HCT116 (cell line): Measurements from ENCODE around the gene COL19A1. TPM values are rescaled to one million over a fixed set of nuclear protein-coding genes. Genes with fewer than 3 reads are reported as not detected.

ENCODE experiments used
- ATAC-seq: fragments of 200-7000 bp; cut with Tn5 transposase; 2 replicates; pipeline ENCODE4 v1.9.1; 2020; ENCODE audit warnings: mild to moderate bottlenecking, moderate library complexity
- BruUV-seq: library from RNA; stranded (reverse); fragments of 400-500 nt; replicated peaks from 2 replicates; lab custom pipeline; 2021; lab: Mats Ljungman, UMichigan
- CTCF ChIA-PET: fragments of 300-600 bp; sonication (Branson Sonifier 250); formaldehyde crosslinking; loops from one replicate; lab custom pipeline; 2021; ENCODE audit warnings: antibody characterized with exemption; lab: Charles Lee
- POLR2A ChIA-PET: fragments of 300-600, 350-600 bp; sonication (Branson Sonifier 250); formaldehyde crosslinking; loops from one replicate; lab custom pipeline; 2021; ENCODE audit warnings: antibody characterized with exemption; lab: Charles Lee
- RAD21 ChIA-PET, 2 experiments: fragments of 300-600 bp; sonication (Branson Sonifier 250); formaldehyde crosslinking; loops; one replicate each; lab custom pipeline; 2023; ENCODE audit warnings: low total read pairs in 2 of 2; ENCODE audit not compliant: uncharacterized antibody in 2 of 2, unreplicated experiment in 2 of 2, low non-redundant PET in 1 of 2; lab: Charles Lee
- DNase-seq: peaks from one replicate; pipeline ENCODE4 v3.0.0-alpha.2; 2010; ENCODE audit warnings: low read depth, low spot score
- H2AFZ ChIP-seq: fragments of 200-600 bp; shearing (Covaris generic), sonication (generic); 2 replicates; pipeline ENCODE4 v1.6.1; 2017; ENCODE audit warnings: low read depth, mixed run types, mixed read lengths, antibody characterized with exemption, low read length; ENCODE audit not compliant: poor library complexity, severe bottlenecking
- H3K27ac ChIP-seq: 2 replicates; pipeline ENCODE4 v1.5.1; 2012; ENCODE audit warnings: low read depth, low read length
- H3K27me3 ChIP-seq: fragments of 200-600 bp; sonication (generic); 2 replicates; pipeline ENCODE4 v1.6.1; 2016; ENCODE audit warnings: mixed run types, low read length, mixed read lengths; ENCODE audit not compliant: insufficient read depth
- H3K36me3 ChIP-seq, 2 experiments: fragments of 200-500 bp in 1 of 2; fragments of 200-600 bp in 1 of 2; sonication (Bioruptor generic) in 1 of 2; sonication (generic) in 1 of 2; 2 replicates each; pipeline versions ENCODE4 v1.5.1 to v1.6.1; 2014 to 2016; ENCODE audit warnings: low read length in 2 of 2, inconsistent platforms in 1 of 2, mixed read lengths in 1 of 2, mixed run types in 1 of 2; ENCODE audit not compliant: insufficient read depth in 2 of 2, control insufficient read depth in 1 of 2
- H3K4me1 ChIP-seq, 2 experiments: fragments of 200-600 bp in 1 of 2; sonication (generic) in 1 of 2; 2 replicates each; pipeline versions ENCODE4 v1.5.1 to v1.6.1; 2012 to 2017; ENCODE audit warnings: low read length in 2 of 2, inconsistent platforms in 1 of 2, mild to moderate bottlenecking in 1 of 2, mixed read lengths in 1 of 2, mixed run types in 1 of 2, moderate library complexity in 1 of 2; ENCODE audit not compliant: insufficient read depth in 2 of 2, control insufficient read depth in 1 of 2
- H3K4me2 ChIP-seq: fragments of 200-600 bp; sonication (generic); 2 replicates; pipeline ENCODE4 v1.6.1; 2017; ENCODE audit warnings: mixed run types, low read length, mixed read lengths
- H3K4me3 ChIP-seq, 2 experiments: fragments of 200-600 bp in 1 of 2; sonication (generic) in 1 of 2; replicated peaks in 1 of 2; 2 replicates each; pipeline ENCODE4 v1.5.1; 2011 to 2016; ENCODE audit warnings: low read length in 2 of 2, control low read depth in 1 of 2, low read depth in 1 of 2, mild to moderate bottlenecking in 1 of 2, mixed read lengths in 1 of 2, mixed run types in 1 of 2
- H3K79me2 ChIP-seq: fragments of 200-600 bp; sonication (generic); 2 replicates; pipeline ENCODE4 v1.6.1; 2017; ENCODE audit warnings: mild to moderate bottlenecking, mixed run types, low read length, moderate library complexity, mixed read lengths; ENCODE audit not compliant: insufficient read depth
- H3K9ac ChIP-seq: fragments of 200-600 bp; sonication (generic); 2 replicates; pipeline ENCODE4 v1.6.1; 2016; ENCODE audit warnings: low read length, mixed read lengths
- H3K9me2 ChIP-seq: fragments of 200-600 bp; sonication (generic), shearing (Covaris generic); 2 replicates; pipeline ENCODE4 v1.6.1; 2017; ENCODE audit warnings: mixed run types, mild to moderate bottlenecking, moderate library complexity; ENCODE audit not compliant: insufficient read depth
- H3K9me3 ChIP-seq, 2 experiments: fragments of 200-500 bp in 1 of 2; fragments of 200-600 bp in 1 of 2; sonication (Bioruptor generic) in 1 of 2; sonication (generic) in 1 of 2; 2 replicates each; pipeline ENCODE4 v1.6.1; 2014 to 2017; ENCODE audit warnings: low read length in 2 of 2, mixed read lengths in 2 of 2, inconsistent platforms in 1 of 2, low read depth in 1 of 2, mild to moderate bottlenecking in 1 of 2, mixed run types in 1 of 2, moderate library complexity in 1 of 2; ENCODE audit not compliant: control insufficient read depth in 1 of 2, insufficient read depth in 1 of 2
- H4K20me1 ChIP-seq: fragments of 200-600 bp; sonication (generic), shearing (Covaris generic); 2 replicates; pipeline ENCODE4 v1.6.1; 2017; ENCODE audit warnings: mixed run types, mild to moderate bottlenecking, moderate library complexity; ENCODE audit not compliant: insufficient read depth
- EZH2 ChIP-seq: fragments of 200-600 bp; sonication (generic); IDR thresholded peaks from 2 replicates; pipeline ENCODE4 v1.6.1; 2017; ENCODE audit warnings: antibody characterized with exemption, mixed run types
- EZH2phosphoT487 ChIP-seq: fragments of 200-600 bp; IDR thresholded peaks from 2 replicates; pipeline ENCODE4 v1.6.1; 2018; ENCODE audit warnings: antibody characterized with exemption, borderline replicate concordance
- JUND ChIP-seq: IDR thresholded peaks from 2 replicates; pipeline ENCODE4 v1.6.1; 2012
- POLR2A ChIP-seq: IDR thresholded peaks from 2 replicates; pipeline ENCODE4 v1.7.0; 2011; ENCODE audit warnings: borderline replicate concordance; ENCODE audit not compliant: insufficient read depth, insufficient read length; ENCODE audit errors: extremely low read depth
- POLR2AphosphoS5 ChIP-seq: IDR thresholded peaks from 2 replicates; pipeline ENCODE4 v1.6.1; 2011; ENCODE audit warnings: mild to moderate bottlenecking, low read depth, low read length, moderate library complexity
- SRF ChIP-seq: IDR thresholded peaks from 2 replicates; pipeline ENCODE4 v1.6.1; 2012; ENCODE audit warnings: low read depth
- ZFX ChIP-seq: fragments of 450-650 bp; IDR thresholded peaks from 2 replicates; pipeline ENCODE4 v1.6.1; 2017
- ZNF274 ChIP-seq: fragments of 200-500 bp; sonication (Bioruptor generic); IDR thresholded peaks from 2 replicates; pipeline ENCODE4 v1.6.1; 2014; ENCODE audit warnings: mild to moderate bottlenecking, low read depth, low read length, inconsistent platforms
- intact Hi-C: fragments of 100-400 bp; cut with micrococcal nuclease; formaldehyde crosslinking; loops from 2 replicates; pipeline ENCODE4 v1.10.0; 2022
- total RNA-seq: library from RNA; stranded (reverse); gene quantifications from one replicate; pipeline ENCODE4 v1.2.1, GENCODE V29; 2021; ENCODE audit not compliant: unreplicated experiment
- TF ChIP-seq, protein P1 (sequence below): IDR thresholded peaks from 2 replicates; pipeline ENCODE4 v1.6.1; 2012; ENCODE audit warnings: low read depth
- TF ChIP-seq, protein P2 (sequence below): IDR thresholded peaks from 2 replicates; pipeline ENCODE4 v1.6.1; 2011; ENCODE audit warnings: mild to moderate bottlenecking, low read length, moderate library complexity; ENCODE audit not compliant: insufficient replicate concordance; ENCODE audit errors: extremely low read depth

COL19A1 gene
- total RNA-seq, 1 experiment from 2014 or later = not detected

DNA sequence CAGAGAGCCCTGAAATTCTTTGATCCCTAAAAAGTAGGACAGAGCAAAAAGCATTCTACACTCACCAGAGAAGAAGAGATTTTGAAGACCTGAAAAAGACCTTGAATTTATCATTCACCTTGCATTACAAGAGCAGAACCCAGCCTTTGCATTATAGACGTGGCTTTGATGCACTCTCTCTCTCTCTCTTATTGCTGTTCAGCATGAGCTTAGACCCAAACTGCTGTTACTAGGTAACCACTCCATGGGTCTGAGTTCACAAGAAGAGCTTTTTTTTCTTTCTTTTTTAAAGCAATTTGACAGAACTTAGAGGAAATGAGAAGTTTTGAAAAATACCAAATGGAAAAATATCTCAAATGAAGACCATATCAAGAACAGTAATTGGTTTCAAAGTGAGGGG, 392.1 kb downstream of the COL19A1 start:
- no TSS peak for BruUV-seq
- no peak for ATAC-seq
- Histone ChIP-seq H3K9me3 (no peaks in the 10 kb centered on the region), H3K4me1 (no peaks in the 10 kb centered on the region), H3K9me2 (no peaks in the 10 kb centered on the region), H3K27me3 (peaks cover 39% of the 10 kb centered on the region), H3K79me2 (no peaks in the 10 kb centered on the region), H2AFZ (no peak overlapping the region), H3K9ac (no peak overlapping the region), H3K4me3 (no peak overlapping the region), H4K20me1 (no peaks in the 10 kb centered on the region), H3K4me2 (no peak overlapping the region), H3K27ac (no peak overlapping the region), H3K36me3 (no peaks in the 10 kb centered on the region)
- intact Hi-C loops = no loop called here
- TF ChIP-seq EZH2phosphoT487 = no peak
- no peak for TF ChIP-seq EZH2
- TF ChIP-seq SRF = no peak
- TF ChIP-seq POLR2A = no peak
- TF ChIP-seq, protein P1, sequence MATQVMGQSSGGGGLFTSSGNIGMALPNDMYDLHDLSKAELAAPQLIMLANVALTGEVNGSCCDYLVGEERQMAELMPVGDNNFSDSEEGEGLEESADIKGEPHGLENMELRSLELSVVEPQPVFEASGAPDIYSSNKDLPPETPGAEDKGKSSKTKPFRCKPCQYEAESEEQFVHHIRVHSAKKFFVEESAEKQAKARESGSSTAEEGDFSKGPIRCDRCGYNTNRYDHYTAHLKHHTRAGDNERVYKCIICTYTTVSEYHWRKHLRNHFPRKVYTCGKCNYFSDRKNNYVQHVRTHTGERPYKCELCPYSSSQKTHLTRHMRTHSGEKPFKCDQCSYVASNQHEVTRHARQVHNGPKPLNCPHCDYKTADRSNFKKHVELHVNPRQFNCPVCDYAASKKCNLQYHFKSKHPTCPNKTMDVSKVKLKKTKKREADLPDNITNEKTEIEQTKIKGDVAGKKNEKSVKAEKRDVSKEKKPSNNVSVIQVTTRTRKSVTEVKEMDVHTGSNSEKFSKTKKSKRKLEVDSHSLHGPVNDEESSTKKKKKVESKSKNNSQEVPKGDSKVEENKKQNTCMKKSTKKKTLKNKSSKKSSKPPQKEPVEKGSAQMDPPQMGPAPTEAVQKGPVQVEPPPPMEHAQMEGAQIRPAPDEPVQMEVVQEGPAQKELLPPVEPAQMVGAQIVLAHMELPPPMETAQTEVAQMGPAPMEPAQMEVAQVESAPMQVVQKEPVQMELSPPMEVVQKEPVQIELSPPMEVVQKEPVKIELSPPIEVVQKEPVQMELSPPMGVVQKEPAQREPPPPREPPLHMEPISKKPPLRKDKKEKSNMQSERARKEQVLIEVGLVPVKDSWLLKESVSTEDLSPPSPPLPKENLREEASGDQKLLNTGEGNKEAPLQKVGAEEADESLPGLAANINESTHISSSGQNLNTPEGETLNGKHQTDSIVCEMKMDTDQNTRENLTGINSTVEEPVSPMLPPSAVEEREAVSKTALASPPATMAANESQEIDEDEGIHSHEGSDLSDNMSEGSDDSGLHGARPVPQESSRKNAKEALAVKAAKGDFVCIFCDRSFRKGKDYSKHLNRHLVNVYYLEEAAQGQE = no peak
- TF ChIP-seq POLR2AphosphoS5 = no peak
- TF ChIP-seq ZNF274 = no peak
- TF ChIP-seq JUND = no peak
- no peak for TF ChIP-seq ZFX
- TF ChIP-seq, protein P2, sequence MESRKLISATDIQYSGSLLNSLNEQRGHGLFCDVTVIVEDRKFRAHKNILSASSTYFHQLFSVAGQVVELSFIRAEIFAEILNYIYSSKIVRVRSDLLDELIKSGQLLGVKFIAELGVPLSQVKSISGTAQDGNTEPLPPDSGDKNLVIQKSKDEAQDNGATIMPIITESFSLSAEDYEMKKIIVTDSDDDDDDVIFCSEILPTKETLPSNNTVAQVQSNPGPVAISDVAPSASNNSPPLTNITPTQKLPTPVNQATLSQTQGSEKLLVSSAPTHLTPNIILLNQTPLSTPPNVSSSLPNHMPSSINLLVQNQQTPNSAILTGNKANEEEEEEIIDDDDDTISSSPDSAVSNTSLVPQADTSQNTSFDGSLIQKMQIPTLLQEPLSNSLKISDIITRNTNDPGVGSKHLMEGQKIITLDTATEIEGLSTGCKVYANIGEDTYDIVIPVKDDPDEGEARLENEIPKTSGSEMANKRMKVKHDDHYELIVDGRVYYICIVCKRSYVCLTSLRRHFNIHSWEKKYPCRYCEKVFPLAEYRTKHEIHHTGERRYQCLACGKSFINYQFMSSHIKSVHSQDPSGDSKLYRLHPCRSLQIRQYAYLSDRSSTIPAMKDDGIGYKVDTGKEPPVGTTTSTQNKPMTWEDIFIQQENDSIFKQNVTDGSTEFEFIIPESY = no peak
- ChIA-PET RAD21 (no interaction called here), CTCF (no interaction called here), POLR2A (no interaction called here)
- DNase-seq = no peak

Other genes with a start within 250 kb of the COL19A1 start
- 11.9 TPM for gene LMBRD1, start 69.5 kb upstream of the COL19A1 start, total RNA-seq